GM18502 (cell line): ENCODE data around the gene SMDT1.
"Not testable (repeated sequence)": the region's sequence is repeated elsewhere in the genome, so short reads cannot be mapped to it uniquely, and the experiment has no call there.

Experiments
- ATAC-seq: cut with Tn5 transposase; IDR thresholded peaks from one replicate; pipeline ENCODE4 v1.9.1; 2021; ENCODE audit warnings: mild to moderate bottlenecking; ENCODE audit not compliant: unreplicated experiment, poor library complexity

SMDT1 gene

DNA sequence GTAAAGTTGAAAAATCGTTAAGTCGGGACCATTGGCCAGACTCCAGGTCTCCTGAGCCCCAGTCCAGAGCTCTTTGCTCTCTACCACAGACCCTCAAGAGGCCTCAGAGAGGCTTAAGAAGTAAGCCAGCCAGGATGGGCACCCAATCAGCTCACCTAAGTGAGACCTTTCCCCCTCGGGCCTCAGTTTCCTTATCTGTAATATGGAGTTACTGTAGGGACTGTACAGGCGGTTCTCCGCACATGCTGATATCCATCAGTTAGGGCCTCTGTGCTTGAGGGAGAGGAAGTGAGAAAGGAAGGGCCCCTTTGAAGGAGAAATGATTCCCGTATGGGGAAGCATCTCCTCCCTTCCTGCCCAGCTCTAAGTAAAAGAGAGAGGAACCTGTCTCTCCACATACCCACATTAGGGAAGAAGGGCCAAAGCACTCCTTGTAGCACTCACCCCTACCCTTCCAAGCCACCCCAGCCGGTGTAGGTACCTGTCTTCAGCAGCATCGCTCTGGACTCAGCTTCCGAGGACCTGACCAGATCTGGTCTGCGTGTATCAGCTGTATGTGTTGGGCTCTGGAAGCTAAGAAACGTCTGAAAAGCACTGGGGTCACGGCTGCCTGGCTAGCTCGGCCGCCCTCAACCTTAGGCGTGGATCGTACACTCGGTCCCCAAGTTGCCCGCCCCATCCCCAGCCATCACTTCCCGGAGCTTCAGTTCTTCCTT lies 9.5 kb upstream of the SMDT1 start:
- ATAC-seq = no peak

DNA sequence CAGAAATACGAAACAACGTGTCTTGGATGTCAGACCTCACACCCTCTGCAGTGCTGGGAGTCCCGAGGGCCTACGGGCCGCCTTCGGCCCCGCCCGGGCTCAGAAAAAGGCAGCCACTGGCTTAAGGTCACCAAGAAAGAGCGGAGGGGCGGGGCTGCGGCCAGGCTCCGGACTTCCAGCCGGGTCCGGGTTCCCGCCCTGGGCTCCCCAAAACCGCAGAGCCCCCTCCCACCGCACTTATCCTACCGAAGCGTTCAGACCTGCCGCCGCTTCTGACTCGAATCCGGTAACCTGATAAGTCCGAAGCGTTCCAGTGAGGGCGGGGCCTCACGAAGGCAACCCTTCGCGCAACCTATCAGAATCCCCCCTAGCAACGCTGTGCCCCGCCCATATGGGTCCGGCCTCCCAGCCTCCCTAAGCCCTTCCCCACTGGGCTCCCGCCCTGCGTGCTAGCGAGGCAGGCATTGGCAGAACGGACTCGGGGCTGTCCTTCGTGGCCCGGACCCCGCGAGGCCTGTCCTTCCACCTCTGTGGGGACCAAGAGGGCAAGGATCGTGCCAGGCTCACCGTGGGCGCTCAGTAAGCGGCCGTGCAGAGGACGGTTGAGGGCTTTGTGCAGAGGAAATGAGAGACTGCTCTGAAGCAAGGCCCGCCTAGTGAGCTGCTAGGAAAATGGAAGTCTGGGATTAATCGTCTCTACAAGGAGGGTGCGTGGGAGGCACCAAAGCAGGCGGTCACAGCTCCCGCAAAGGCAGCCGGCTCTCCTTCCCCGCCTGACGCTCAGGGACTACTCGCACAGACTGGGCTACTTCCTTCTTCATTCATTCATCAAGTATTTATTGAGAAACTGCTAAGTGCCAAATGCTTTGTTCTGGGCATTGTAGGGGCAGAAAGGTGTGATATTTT lies 8.7 kb upstream of the SMDT1 start, which contains the start of gene NAGA:
TSS of gene NAGA (minus strand) at position 296 of the 906 bp plus-strand sequence. CDS start 515 bp downstream, outside the sequence.
- ATAC-seq = peak; percentile 90

DNA sequence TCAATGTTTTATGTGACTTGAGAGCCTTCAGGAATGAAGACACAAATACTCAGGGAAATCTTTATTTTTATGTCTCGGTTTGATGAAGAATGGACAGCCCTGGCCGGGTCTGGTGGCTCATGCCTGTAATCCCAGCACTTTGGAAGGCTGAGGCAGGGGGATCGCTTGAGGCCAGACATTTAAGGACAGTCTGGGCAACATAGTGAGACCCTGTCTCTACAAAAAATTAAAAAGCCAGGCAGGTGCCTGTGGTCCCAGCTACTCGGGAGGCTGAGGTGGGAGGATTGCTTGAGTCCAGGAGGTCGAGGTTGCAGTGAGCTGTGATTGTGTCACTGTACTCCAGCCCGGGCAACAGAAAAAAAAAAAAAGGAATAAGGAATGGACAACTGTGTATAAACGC lies 8.0 kb upstream of the SMDT1 start:
- not testable (repeated sequence) for ATAC-seq

DNA sequence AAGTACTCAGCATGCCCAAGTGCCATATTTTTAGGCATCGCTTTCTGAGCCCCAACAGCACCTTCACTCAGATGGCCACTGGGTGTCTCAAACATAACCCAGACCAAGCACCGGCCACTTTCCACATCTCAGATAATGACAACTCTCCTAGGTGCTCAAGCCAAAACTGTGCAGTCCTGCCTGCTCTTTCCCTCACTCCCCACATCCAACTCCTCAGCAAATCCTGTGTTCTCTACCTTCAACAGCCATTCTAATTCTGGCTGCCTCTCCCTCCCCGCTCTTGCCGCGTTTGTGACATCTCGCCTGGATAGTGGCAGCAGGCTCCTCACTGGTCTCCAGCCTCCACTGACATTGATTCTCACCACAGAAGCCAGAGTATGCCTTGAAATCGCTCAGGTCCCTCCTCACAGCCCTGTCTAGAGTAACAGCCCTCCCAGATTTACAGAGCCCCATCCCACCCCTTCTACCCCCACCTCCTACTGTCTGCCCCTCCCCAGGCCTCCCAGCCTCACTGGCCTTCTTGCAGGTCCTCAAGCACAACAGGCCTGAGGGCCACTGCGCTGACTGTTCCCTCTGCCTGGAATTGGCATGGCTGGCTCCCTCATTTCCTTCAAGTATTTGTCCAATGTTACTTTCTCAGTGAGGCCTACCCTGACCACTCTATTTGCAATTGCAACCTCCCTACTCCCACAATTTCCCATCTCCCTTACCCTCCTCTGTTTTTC lies 6.7 kb upstream of the SMDT1 start:
- ATAC-seq = no peak

DNA sequence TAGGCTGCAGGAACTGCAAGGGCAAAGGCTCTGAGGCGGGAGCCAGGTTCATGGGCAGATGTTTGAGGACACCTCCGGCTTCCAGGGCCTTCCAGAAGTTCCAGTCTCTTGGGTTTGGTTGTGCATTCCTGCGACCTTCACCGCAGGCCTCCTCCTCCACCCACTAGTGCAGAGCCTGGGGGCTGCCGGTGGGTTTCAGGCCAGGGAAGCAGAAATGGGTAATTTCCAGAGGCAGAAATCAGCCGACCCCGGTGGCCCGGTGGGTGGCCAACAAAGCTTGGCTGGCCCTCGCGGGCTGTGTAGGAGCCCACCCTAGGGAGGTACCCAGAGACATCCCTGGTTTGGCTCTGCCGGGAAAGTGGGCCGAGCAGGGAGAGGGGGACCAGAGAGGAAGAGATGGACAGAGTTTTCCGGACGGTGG lies 5.9 kb upstream of the SMDT1 start:
- ATAC-seq = no peak

DNA sequence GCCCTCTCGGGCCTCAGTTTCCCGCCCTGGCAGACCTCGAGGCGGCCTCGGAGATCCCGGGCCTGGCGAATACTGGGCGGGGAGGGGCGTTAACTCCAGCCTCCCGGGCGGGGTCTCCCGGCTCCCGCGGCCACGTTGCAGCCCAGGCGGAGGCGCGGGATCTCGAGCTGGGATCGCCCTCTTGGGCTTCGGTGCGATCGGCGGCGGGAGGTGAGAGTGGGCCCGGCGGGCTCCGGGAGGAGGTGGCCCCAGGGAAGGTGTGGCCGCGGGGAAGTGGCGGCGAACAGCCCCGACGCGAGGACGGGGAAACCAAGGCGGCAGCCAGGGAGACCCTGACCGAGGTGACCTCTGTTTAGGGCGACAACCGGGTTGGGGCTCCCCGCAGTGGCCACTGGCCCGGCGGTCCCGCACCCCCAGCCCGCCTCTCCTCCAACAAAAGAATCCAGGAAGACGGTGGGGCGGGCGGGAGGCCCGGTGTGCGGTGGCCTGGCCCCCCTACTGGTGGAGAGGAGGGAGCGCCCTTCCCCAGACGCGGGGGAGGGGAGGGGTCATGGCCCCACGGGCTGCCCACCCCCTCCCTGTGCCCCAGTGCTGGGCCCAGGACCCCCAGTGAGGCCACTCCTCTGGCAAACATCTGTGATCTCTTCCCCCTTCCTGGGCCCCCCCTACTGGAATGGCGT lies 5.2 kb upstream of the SMDT1 start, which contains the start of gene PHETA2:
TSS of gene PHETA2 (plus strand) at position 117 of the 680 bp plus-strand sequence. CDS start 3,046 bp downstream, outside the sequence.
- ATAC-seq = no peak

DNA sequence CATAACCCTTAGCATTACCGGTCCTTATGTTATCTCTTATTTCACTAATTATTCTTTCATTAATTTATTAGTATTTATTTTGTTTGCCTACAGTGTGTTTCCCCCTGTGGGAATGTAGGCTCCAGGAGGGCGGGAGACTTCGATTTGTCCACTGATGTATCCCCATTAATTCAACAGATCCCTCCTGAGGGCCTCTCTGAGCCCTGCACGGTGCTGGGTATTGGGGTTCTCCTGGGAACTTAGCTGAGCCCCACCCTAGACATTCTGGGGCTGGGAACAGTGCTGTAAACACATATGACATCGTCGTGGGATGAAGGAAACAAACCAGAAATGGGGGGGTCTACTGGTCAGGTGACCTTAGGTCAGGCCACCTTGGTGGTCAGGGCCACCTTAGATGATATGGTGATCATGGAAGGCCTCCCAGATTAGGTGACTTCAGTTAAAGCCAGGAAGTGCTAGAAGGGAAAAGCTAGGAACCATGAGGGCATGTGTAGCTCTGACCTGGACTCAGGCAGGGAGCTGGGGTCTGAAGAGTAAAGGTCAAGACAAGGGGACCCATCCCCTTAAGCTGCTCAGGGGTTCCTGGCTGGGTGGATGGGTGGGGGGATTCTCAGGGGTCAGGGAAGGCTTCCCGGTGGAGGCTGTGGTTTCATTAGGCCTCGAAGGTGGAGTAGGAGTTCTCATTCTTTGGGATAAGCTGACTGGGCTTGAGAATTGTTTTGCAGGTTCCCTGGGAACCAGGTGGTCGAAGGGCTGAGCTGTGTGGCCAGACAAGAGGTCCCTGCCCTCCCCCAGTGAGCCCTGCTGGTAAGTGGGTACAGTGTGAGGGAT lies 4.4 kb upstream of the SMDT1 start:
- no peak for ATAC-seq

DNA sequence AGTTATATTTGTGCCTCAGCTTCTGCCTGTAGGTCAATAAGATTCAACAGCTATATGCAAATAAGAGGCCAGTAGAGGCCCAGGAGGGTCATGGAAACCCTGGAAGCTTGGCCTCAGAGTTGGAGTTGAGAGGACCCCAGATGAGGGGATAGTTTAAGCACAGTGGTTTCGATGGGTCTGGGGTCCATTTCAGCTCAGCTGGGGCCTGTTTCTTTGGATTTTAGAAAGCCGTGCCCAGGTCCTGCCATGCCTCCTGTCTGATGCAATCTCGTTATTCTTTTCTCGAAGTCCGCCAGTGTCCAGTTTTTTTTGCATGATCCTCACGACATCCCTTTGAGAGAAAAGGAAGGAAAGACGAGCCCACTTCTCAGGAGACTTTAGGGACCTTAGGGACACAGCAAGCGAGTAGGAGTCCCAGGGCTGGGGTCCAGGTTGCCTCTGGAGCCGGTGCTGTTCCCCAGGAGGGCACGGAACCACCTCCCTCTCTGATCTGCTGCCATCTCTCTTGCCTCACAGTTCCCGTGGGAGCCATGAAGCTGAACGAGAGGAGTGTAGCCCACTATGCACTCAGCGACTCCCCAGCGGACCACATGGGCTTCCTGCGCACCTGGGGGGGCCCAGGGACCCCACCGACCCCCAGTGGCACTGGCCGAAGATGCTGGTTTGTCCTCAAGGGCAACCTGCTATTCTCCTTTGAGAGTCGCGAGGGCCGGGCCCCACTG lies 2.6 kb upstream of the SMDT1 start:
- no peak for ATAC-seq

DNA sequence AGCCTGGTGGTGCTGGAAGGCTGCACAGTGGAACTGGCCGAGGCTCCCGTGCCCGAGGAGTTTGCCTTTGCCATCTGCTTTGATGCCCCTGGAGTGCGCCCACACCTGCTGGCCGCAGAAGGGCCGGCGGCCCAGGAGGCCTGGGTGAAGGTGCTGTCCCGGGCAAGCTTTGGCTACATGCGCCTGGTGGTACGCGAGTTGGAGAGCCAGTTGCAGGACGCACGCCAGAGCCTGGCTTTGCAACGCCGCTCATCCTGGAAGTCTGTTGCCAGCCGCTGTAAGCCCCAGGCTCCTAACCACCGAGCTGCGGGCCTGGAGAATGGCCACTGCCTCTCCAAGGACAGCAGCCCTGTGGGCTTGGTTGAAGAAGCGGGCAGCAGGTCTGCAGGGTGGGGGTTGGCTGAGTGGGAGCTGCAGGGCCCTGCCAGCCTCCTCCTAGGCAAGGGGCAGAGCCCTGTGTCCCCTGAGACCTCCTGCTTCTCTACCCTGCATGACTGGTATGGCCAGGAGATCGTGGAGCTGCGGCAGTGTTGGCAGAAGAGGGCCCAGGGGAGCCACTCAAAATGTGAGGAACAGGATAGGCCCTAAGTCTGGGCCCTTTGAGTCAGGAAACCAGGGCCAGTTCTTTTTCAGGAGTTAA lies 1.9 kb upstream of the SMDT1 start:
- ATAC-seq = no peak

DNA sequence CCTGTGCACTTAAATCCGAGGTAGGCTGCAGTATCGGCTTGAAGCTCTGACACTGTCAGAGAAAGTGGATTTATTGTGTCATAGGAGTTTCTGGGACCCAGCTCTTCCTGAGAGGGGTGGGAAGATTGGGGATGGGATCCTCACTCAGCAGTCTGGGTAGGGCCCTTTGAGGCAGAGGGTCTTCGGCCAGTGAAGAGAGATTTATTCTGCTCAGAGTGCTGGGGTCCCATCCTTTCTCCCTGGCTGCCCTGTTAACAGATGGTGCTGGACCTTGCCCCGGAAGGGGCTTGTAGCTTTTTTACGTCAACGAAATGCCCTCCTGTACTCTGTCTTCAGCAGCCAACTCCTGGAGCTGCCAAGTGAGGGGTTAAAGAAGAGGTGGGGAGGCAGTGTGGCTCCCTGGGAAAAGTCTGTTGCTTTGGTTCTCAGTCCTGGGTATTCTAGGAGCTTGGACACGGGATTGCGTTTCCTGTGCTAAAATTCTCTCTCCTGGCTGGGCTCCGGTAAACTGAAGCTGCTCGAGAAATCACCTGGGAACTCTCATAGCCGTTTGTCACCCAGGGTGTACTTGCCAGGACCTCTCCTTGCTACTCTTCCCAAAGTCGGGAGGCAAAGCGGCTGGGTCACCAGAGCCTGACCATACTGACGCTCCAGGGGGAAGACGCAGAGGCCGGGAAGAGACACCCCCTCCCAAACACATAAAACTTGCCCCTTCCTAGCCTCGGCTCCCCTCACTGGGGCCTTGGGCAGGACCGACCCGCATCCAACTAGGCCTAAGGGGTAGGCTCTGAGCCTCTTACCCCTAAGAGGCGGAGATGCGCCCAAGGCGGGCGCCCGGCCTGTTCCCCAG lies 806 bp upstream of the SMDT1 start:
- ATAC-seq = no peak

DNA sequence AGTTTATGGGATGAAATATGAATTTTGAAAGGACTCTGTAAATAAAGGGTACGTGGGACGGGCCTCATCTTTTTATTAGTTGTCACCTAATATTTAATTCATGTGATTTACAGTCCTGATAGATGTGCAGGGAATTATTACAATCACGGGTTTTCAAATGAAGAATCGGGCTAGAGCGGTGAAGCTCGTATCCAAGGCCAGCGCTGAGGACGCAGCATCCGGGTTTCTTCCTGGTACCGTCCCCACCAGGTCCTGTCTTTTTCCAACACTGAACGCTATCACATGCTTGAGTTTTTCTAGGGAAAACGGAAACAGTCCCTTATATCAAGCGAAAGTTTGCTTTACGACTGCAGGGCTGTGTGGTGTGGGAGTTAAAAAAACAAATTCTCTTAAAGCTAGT lies 787 bp downstream of the SMDT1 start:
- ATAC-seq = no peak

DNA sequence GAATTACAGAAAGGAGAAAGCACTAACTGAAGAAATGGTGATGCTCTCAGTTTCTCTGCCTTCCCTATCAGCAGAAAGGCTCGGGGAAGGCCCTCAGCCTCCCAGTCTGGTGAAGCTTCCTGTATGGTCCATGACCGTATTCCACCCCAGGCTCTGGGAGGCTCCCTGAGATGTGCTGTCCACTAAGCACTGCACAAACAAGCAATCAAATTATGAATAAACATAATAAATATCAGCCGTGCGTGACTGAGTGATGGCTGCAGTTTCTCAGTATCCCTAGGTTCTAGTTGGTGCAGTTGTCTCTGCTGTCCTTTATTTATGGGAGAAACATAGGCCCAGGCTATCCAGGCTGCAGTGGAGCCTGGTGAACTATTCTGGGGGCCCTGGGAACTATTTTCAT lies 3.6 kb downstream of the SMDT1 start:
- no peak for ATAC-seq

DNA sequence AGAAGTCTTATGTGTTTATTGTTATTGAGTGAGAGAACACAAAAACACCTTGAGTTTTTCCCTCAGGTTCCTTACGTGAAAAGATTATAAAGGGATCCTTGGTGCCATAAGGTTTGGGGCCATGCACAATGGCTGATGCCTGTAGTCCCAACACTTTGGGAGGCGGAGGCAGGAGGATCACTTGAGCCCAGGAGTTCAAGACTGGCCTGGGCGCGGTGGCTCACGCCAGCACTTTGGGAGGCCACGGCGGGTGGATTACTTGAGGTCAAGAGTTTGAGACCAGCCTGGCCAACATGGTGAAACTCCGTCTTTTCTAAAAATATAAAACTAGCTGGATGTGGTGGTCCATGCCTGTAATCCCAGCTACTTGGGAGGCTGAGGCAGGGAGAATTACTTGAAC lies 5.4 kb downstream of the SMDT1 start:
- ATAC-seq = no peak

DNA sequence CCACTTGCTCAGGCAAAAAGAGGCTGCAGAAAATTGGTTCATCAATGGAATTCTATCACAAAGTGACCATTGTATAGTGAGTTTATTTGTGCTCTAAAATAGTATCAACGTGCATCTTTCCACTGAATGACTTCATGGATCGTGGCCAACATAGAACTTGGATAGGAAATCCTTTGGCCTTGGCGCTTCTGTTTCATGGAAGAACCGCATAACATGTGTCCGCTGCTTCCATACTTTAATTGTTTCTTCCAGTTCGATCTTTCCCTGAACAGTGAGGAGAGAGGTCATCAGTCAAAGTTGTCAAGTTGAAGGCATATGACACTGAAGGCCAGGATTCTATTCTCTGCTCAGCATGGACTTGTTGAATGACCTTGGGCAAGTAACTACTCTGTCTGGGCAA lies 6.6 kb downstream of the SMDT1 start:
- no peak for ATAC-seq

DNA sequence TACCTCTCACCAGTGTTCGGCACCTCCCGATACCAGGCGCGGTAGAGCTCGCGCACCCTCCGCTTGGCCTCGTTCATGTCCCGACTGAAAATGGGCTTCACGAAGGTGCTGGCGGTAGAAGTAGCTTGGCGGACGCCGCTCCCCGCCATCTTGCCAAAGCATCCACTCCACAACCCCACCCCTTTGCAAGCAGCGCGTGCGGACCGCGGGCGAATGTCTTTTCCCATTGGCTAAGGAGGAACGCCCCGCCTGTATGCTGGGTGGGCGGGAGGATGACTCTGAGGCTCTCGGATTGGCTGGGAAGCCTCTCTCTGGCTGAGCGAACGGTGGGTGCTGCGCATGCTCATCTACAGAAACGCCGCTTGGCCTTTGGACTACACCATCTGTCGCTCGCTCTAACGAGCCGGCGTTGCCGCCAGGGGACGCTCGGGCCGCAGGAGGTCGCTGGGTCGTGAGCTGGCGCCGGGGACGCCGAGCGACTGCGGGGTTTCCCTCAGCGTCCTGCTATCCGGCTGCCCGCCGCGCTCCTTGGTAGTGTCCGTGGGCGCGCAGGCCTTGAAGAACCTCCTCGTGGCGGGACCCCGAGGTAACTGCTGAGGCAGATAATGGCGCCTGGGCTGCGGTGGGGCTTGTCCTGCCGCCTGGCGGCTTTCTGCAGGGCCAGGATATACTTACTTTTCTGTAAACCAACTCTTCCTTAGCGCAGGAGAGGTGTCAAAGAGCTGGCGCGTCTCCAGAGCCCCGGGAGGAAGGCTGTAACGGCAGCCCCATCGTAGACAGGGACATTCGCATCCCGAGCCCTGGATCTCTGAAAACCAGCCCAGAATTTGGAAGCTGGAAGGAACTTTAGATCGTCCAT lies 11.3 kb downstream of the SMDT1 start, which contains the start of gene NDUFA6:
TSS of gene NDUFA6 (minus strand) at position 177 of the 859 bp plus-strand sequence. CDS start at position 149, 28 bp downstream.
- ATAC-seq = peak; percentile 93

DNA sequence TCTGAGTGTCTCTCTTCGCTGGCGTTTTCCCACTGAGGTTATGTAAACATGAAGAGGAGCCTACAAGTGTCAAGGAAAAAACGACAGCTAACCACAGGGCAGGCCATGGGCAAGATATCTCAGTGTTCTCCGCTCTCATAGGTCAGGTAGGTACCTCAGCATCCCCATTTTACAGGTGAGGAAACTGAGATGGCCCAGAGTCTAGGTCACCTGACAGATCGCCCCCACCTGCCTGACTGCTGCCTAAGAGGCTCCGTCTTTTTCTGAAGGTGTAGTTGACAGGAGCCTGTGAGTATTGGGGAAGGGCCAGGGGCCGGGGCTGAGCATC lies 11.9 kb downstream of the SMDT1 start:
- no peak for ATAC-seq
